SK-N-SH (cell line): ENCODE results near the gene MAD2L2. TPM values are rescaled to one million over a fixed set of nuclear protein-coding genes. Genes with fewer than 3 reads are reported as not detected.

ENCODE experiments used
- CTCF ChIA-PET: fragments of 300-600, 350-600 bp; formaldehyde crosslinking; extraction: SDS; loops from one replicate; lab custom pipeline; 2021; lab: Yijun Ruan, JAX
- POLR2A ChIA-PET: fragments of 350-600 bp; sonication (Branson Sonifier 250); formaldehyde crosslinking; extraction: SDS; loops from one replicate; lab custom pipeline; 2020; ENCODE audit warnings: antibody characterized with exemption, inconsistent platforms; lab: Yijun Ruan, JAX
- DNase-seq: peaks from one replicate; pipeline ENCODE4 v3.0.0; 2012
- H2AFZ ChIP-seq: fragments of 200-600 bp; sonication (generic); 2 replicates; pipeline ENCODE4 v1.8.1; 2016; ENCODE audit warnings: antibody characterized with exemption, mild to moderate bottlenecking, low read depth
- H3F3A ChIP-seq: fragments of 200-600 bp; sonication (generic); replicated peaks from 2 replicates; pipeline ENCODE3; 2016; ENCODE audit warnings: antibody characterized with exemption, mild to moderate bottlenecking; ENCODE audit not compliant: insufficient read depth
- H3K27ac ChIP-seq, 2 experiments: fragments of 200-500 bp in 1 of 2; fragments of 200-600 bp in 1 of 2; sonication (Bioruptor generic) in 1 of 2; sonication (generic), shearing (Covaris generic) in 1 of 2; 2 replicates each; pipeline versions ENCODE4 v1.5.1 to v1.6.1; 2014 to 2016; ENCODE audit warnings: low read depth in 2 of 2, inconsistent platforms in 1 of 2, low read length in 1 of 2, mild to moderate bottlenecking in 1 of 2, mixed read lengths in 1 of 2
- H3K27me3 ChIP-seq: fragments of 200-600 bp; sonication (generic), shearing (Covaris generic); 2 replicates; pipeline ENCODE4 v1.6.1; 2016; ENCODE audit warnings: mixed run types; ENCODE audit not compliant: insufficient read depth
- H3K36me3 ChIP-seq, 2 experiments: fragments of 200-500 bp in 1 of 2; fragments of 200-600 bp in 1 of 2; sonication (Bioruptor generic) in 1 of 2; sonication (generic) in 1 of 2; replicated peaks in 1 of 2; 2 replicates each; pipeline versions ENCODE3 to v1.5.1; 2014 to 2016; ENCODE audit warnings: low read length in 1 of 2, mild to moderate bottlenecking in 1 of 2; ENCODE audit not compliant: insufficient read depth in 2 of 2, control insufficient read depth in 1 of 2
- H3K4me1 ChIP-seq, 2 experiments: fragments of 200-500 bp in 1 of 2; fragments of 200-600 bp in 1 of 2; sonication (Bioruptor generic) in 1 of 2; sonication (generic), shearing (Covaris generic) in 1 of 2; 2 replicates each; pipeline versions ENCODE4 v1.5.1 to v1.6.1; 2014 to 2016; ENCODE audit warnings: low read depth in 1 of 2, low read length in 1 of 2, mixed run types in 1 of 2; ENCODE audit not compliant: insufficient read depth in 2 of 2, control insufficient read depth in 1 of 2
- H3K4me2 ChIP-seq: fragments of 200-600 bp; sonication (generic), shearing (Covaris generic); 2 replicates; pipeline ENCODE4 v1.6.1; 2017; ENCODE audit warnings: mixed run types
- H3K4me3 ChIP-seq, 2 experiments: fragments of 200-500 bp in 1 of 2; fragments of 200-600 bp in 1 of 2; sonication (Bioruptor generic) in 1 of 2; sonication (generic), shearing (Covaris generic) in 1 of 2; 2 replicates each; pipeline versions ENCODE4 v1.5.1 to v1.8.1; 2014 to 2016; ENCODE audit warnings: low read depth in 2 of 2, inconsistent platforms in 1 of 2, low read length in 1 of 2, mild to moderate bottlenecking in 1 of 2, mixed read lengths in 1 of 2, moderate library complexity in 1 of 2
- H3K79me2 ChIP-seq: fragments of 200-600 bp; sonication (generic); 2 replicates; pipeline ENCODE4 v1.8.1; 2017; ENCODE audit warnings: mild to moderate bottlenecking; ENCODE audit not compliant: insufficient read depth
- H3K9ac ChIP-seq: fragments of 200-600 bp; sonication (generic); 2 replicates; pipeline ENCODE4 v1.6.1; 2017; ENCODE audit warnings: mixed run types
- H3K9me2 ChIP-seq: fragments of 200-600 bp; sonication (generic); 2 replicates; pipeline ENCODE4 v1.6.1; 2017; ENCODE audit warnings: mixed run types
- H3K9me3 ChIP-seq: fragments of 200-600 bp; sonication (generic); 2 replicates; pipeline ENCODE4 v1.6.1; 2017; ENCODE audit warnings: mixed run types, mild to moderate bottlenecking, moderate library complexity
- H4K20me1 ChIP-seq: fragments of 200-600 bp; sonication (generic); 2 replicates; pipeline ENCODE4 v1.6.1; 2017; ENCODE audit warnings: mild to moderate bottlenecking, mixed run types; ENCODE audit not compliant: insufficient read depth
- CHD2 ChIP-seq: fragments of 150-350 bp; IDR thresholded peaks from 2 replicates; pipeline ENCODE4 v1.6.1; 2018; ENCODE audit warnings: low read length; ENCODE audit not compliant: partially characterized antibody
- EP300 ChIP-seq, 2 experiments: IDR thresholded peaks; 2 replicates each; pipeline versions ENCODE4 v1.4.0 to v1.6.1; 2012; ENCODE audit warnings: borderline replicate concordance in 1 of 2, low read depth in 1 of 2, low read length in 1 of 2
- FOSL2 ChIP-seq: IDR thresholded peaks from 2 replicates; pipeline ENCODE4 v1.4.0; 2012; ENCODE audit warnings: low read depth, mild to moderate bottlenecking, moderate library complexity, borderline replicate concordance
- FOXJ3 ChIP-seq: sonication (generic); formaldehyde crosslinking; IDR thresholded peaks from 2 replicates; pipeline ENCODE4 v1.5.1; 2020; ENCODE audit warnings: mild to moderate bottlenecking, missing genetic modification reagents
- FOXM1 ChIP-seq: IDR thresholded peaks from 2 replicates; pipeline ENCODE4 v1.4.0; 2012; ENCODE audit warnings: low read depth, mild to moderate bottlenecking
- GABPA ChIP-seq: IDR thresholded peaks from 2 replicates; pipeline ENCODE4 v1.4.0; 2012; ENCODE audit warnings: low read depth, mild to moderate bottlenecking
- GATA2 ChIP-seq: sonication (generic); formaldehyde crosslinking; IDR thresholded peaks from 2 replicates; pipeline ENCODE4 v1.5.0; 2020; ENCODE audit warnings: mild to moderate bottlenecking, missing genetic modification reagents
- JUND ChIP-seq: IDR thresholded peaks from 2 replicates; pipeline ENCODE4 v1.4.0; 2012
- MXI1 ChIP-seq: IDR thresholded peaks from 2 replicates; pipeline ENCODE4 v1.6.1; 2012; ENCODE audit warnings: mild to moderate bottlenecking, low read depth, low read length, improper control_type of control experiment
- NFIC ChIP-seq: IDR thresholded peaks from 2 replicates; pipeline ENCODE4 v1.4.0; 2012; ENCODE audit warnings: borderline replicate concordance
- NRF1 ChIP-seq: IDR thresholded peaks from 2 replicates; pipeline ENCODE4 v1.6.1; 2012; ENCODE audit warnings: low read depth, mild to moderate bottlenecking, low read length
- POLR2AphosphoS5 ChIP-seq: IDR thresholded peaks from 2 replicates; pipeline ENCODE4 v1.6.1; 2012; ENCODE audit warnings: low read depth, low read length
- RFX5 ChIP-seq: IDR thresholded peaks from 2 replicates; pipeline ENCODE4 v1.6.1; 2012; ENCODE audit warnings: mild to moderate bottlenecking, improper control_type of control experiment, low read length
- RXRA ChIP-seq: IDR thresholded peaks from 2 replicates; pipeline ENCODE4 v1.4.0; 2012; ENCODE audit warnings: low read depth, mild to moderate bottlenecking, borderline replicate concordance
- SIN3A ChIP-seq: IDR thresholded peaks from 2 replicates; pipeline ENCODE4 v1.6.1; 2012; ENCODE audit warnings: low read depth, mild to moderate bottlenecking, low read length, moderate library complexity, borderline replicate concordance
- TAF1 ChIP-seq: IDR thresholded peaks from 2 replicates; pipeline ENCODE4 v1.6.1; 2012; ENCODE audit warnings: low read depth, mild to moderate bottlenecking, low read length, moderate library complexity, borderline replicate concordance
- TCF12 ChIP-seq: IDR thresholded peaks from 2 replicates; pipeline ENCODE4 v1.4.0; 2012
- YY1 ChIP-seq: IDR thresholded peaks from 2 replicates; pipeline ENCODE4 v1.4.0; 2012; ENCODE audit warnings: low read depth, mild to moderate bottlenecking
- WGBS: methylation state at CpG from one replicate; pipeline ENCODE4 v1.1.6; 2017; ENCODE audit warnings: low lambda C conversion rate; 5-methylcytosine and 5-hydroxymethylcytosine counted together
- polyA plus RNA-seq, 3 experiments: library from polyadenylated mRNA; depleted of rRNA; stranded (reverse); fragments of >200 nt; gene quantifications; 2 replicates each; pipeline ENCODE4 v1.2.3, GENCODE V29; 2012
- TF ChIP-seq, protein P1 (sequence below): fragments of 150-350 bp; IDR thresholded peaks from 2 replicates; pipeline ENCODE4 v1.6.1; 2016; ENCODE audit warnings: mild to moderate bottlenecking, low read depth, low read length
- TF ChIP-seq, protein P2 (sequence below): fragments of 150-350 bp; IDR thresholded peaks from 2 replicates; pipeline ENCODE4 v1.6.1; 2017; ENCODE audit warnings: antibody characterized with exemption, low read length, low read depth, borderline replicate concordance
- TF ChIP-seq, protein P3 (sequence below): IDR thresholded peaks from 2 replicates; pipeline ENCODE4; 2012
- TF ChIP-seq, protein P4 (sequence below): IDR thresholded peaks from 2 replicates; pipeline ENCODE4 v1.4.0; 2012; ENCODE audit warnings: low read depth, borderline replicate concordance

Gene MAD2L2
- polyA plus RNA-seq, 1 of the 3 experiments (the other 2 are of a cell fraction), result 94.0 TPM

DNA sequence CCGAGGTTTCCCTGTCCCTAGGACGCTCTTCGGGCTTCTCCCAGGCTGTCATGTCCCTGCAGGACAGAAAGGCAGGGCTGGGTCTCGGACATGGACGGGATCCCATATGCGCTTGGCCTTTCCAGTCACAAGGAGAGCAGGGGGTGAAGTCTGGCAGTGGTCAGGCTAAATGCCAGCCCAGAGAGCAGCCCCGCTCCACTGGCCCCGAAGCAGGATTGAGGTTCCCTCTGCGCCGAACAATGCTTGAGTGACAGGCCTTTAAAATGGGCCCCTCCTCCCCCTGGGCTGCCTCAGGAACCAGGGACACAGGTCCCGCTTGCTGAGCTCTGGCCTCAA, 23.2 kb upstream of the MAD2L2 start:
- H3K9ac ChIP-seq, result no peak overlapping the region
- CTCF ChIA-PET, result interaction anchor here (1.8 to 8.8 kb wide), 3 partner anchors 17 to 53 kb away, joined by 5 to 90 read pairs (median 13); partner anchors contain the start of gene FBXO6
- H3F3A ChIP-seq, result no peaks in the 10 kb centered on the region
- no peak overlapping the region for H3K4me2 ChIP-seq
- H3K27me3 ChIP-seq, result no peaks in the 10 kb centered on the region; the same call in 1 of the 2 replicates
- H3K4me3 ChIP-seq, result no peak overlapping the region
- H4K20me1 ChIP-seq, result no peaks in the 10 kb centered on the region
- TF ChIP-seq JUND (no peak), FOXJ3 (CRISPR knock-in tag) (no peak), RXRA (no peak), NRF1 (no peak), YY1 (no peak), EP300 (IDR thresholded peaks at IDR 0.05; ENCODE audit: borderline replicate concordance in 1 of 2, low read depth in 1 of 2, low read length in 1 of 2) (no peak), SIN3A (no peak), RFX5 (no peak), GATA2 (CRISPR knock-in tag) (no peak), FOXM1 (no peak), TAF1 (no peak), TCF12 (no peak)
- TF ChIP-seq, protein P1, sequence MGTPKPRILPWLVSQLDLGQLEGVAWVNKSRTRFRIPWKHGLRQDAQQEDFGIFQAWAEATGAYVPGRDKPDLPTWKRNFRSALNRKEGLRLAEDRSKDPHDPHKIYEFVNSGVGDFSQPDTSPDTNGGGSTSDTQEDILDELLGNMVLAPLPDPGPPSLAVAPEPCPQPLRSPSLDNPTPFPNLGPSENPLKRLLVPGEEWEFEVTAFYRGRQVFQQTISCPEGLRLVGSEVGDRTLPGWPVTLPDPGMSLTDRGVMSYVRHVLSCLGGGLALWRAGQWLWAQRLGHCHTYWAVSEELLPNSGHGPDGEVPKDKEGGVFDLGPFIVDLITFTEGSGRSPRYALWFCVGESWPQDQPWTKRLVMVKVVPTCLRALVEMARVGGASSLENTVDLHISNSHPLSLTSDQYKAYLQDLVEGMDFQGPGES, result no peak
- TF ChIP-seq, protein P2, sequence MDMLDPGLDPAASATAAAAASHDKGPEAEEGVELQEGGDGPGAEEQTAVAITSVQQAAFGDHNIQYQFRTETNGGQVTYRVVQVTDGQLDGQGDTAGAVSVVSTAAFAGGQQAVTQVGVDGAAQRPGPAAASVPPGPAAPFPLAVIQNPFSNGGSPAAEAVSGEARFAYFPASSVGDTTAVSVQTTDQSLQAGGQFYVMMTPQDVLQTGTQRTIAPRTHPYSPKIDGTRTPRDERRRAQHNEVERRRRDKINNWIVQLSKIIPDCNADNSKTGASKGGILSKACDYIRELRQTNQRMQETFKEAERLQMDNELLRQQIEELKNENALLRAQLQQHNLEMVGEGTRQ, result no peak
- H3K4me1 ChIP-seq, result peaks cover 0 to 18% of the 10 kb centered on the region in 2 experiments; a peak in 1 of 4 replicates
- POLR2A ChIA-PET, result no interaction called here
- H3K27ac ChIP-seq, result no peak overlapping the region
- H3K79me2 ChIP-seq, result no peaks in the 10 kb centered on the region
- H3K9me3 ChIP-seq, result no peaks in the 10 kb centered on the region
- 78% methylated on average over 9 of the region's 11 CpGs for WGBS
- H2AFZ ChIP-seq, result no peak overlapping the region
- no peaks in the 10 kb centered on the region for H3K9me2 ChIP-seq
- no peaks in the 10 kb centered on the region for H3K36me3 ChIP-seq
- no peak for DNase-seq

DNA sequence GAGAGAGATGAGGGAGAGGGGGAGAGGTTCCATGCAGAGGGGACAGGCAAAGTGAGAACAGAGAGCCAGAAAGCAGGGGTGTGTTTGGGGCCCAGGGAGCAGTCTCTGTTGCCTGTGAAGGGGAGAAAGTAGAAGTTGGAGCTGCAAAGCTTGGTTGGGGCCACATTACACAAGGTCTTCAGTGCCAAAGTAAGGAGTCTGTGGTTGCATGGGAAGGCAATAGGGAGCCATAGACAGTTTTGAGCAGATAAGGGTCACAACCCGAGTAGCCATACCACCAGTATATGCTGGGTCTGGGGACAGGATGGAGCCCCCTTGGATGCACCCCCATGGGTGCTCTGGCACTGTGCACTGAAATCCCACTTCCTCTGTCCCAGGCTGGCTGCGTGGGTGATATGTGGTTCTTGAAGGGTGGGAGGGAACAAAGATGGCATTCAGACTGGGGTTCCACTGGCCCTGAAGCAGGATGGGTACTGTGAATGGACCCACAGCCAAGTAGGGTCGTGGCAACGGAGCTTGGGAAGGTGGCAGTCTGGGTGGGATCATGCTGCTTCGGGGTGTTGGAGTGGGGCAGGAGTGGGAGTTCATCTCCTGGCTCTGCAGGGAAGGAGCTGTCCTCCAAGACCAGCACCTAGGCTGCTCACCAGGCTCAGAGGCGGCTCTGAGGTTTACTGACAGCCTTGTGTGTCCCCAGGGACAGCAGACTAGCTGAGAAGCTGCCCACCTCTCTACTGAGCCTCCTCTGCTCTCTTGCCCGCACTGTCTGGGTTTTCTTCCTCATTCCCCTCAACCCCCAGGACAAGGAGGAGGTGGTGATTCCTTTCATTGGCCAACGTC, 22.6 kb upstream of the MAD2L2 start:
- Histone ChIP-seq H3K9me3 (no peaks in the 10 kb centered on the region), H3F3A (no peaks in the 10 kb centered on the region), H2AFZ (no peak overlapping the region), H4K20me1 (no peaks in the 10 kb centered on the region), H3K79me2 (no peaks in the 10 kb centered on the region), H3K9ac (no peak overlapping the region), H3K27me3 (no peaks in the 10 kb centered on the region; the same call in 1 of the 2 replicates), H3K4me1 (peaks cover 0 to 18% of the 10 kb centered on the region in 2 experiments; a peak in 1 of 4 replicates), H3K9me2 (no peaks in the 10 kb centered on the region), H3K27ac (no peak overlapping the region), H3K4me3 (no peak overlapping the region), H3K4me2 (no peak overlapping the region), H3K36me3 (no peaks in the 10 kb centered on the region)
- ChIA-PET POLR2A (no interaction called here), CTCF (interaction anchor here (1.4 to 8.8 kb wide), 3 partner anchors 18 to 53 kb away, joined by 5 to 90 read pairs (median 6); partner anchors contain the start of gene FBXO6)
- DNase-seq, result no peak
- WGBS, result 48% methylated on average over 8 of the region's 8 CpGs
- TF ChIP-seq JUND (no peak), FOSL2 (no peak), POLR2AphosphoS5 (no peak), CHD2 (no peak), TAF1 (no peak), NRF1 (no peak), GABPA (no peak), MXI1 (no peak), FOXM1 (no peak), NFIC (no peak)
- TF ChIP-seq, protein P1, result no peak
- TF ChIP-seq, protein P3, sequence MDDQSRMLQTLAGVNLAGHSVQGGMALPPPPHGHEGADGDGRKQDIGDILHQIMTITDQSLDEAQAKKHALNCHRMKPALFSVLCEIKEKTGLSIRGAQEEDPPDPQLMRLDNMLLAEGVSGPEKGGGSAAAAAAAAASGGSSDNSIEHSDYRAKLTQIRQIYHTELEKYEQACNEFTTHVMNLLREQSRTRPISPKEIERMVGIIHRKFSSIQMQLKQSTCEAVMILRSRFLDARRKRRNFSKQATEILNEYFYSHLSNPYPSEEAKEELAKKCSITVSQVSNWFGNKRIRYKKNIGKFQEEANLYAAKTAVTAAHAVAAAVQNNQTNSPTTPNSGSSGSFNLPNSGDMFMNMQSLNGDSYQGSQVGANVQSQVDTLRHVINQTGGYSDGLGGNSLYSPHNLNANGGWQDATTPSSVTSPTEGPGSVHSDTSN, result no peak
- TF ChIP-seq, protein P2, result no peak
- TF ChIP-seq, protein P4, sequence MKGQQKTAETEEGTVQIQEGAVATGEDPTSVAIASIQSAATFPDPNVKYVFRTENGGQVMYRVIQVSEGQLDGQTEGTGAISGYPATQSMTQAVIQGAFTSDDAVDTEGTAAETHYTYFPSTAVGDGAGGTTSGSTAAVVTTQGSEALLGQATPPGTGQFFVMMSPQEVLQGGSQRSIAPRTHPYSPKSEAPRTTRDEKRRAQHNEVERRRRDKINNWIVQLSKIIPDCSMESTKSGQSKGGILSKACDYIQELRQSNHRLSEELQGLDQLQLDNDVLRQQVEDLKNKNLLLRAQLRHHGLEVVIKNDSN, result no peak
